Measurements from ENCODE around the gene SYNJ2BP.
"Not testable (repeated sequence)": the region's sequence is repeated elsewhere in the genome, so short reads cannot be mapped to it uniquely, and the experiment has no call there.

The SYNJ2BP gene

GRCh38 chr14:70416725-70417349, at the start of gene SYNJ2BP:
Gene SYNJ2BP, minus strand, starts transcription at chr14:70417090. Its CDS starts 127 bp downstream, at chr14:70416963.
- Histone ChIP-seq H3K79me2 (ENCODE audit: control insufficient read depth, insufficient read depth, low read length, unreplicated experiment) (peaks cover 13% of the 10 kb centered on the region), H3K27ac (ENCODE audit: low read depth, low read length) (no peak within 1 kb of the TSS), H3K36me3 (ENCODE audit: insufficient read depth, low read length) (peaks cover 3% of the 10 kb centered on the region), H3K4me1 (ENCODE audit: control insufficient read depth, insufficient read depth, low read length, unreplicated experiment) (peaks cover 10% of the 10 kb centered on the region), H3K27me3 (ENCODE audit: insufficient read depth, low read length) (no peaks in the 10 kb centered on the region), H2AFZ (ENCODE audit: low read length, unreplicated experiment) (peak within 1 kb of the TSS; percentile 100), H3K4me3 (ENCODE audit: low read depth, low read length) (peak within 1 kb of the TSS; percentile 100)

- Histone ChIP-seq H3K4me3 (ENCODE audit: low read depth, low read length) (no peak overlapping the region), H3K27ac (ENCODE audit: low read depth, low read length) (no peak overlapping the region), H3K4me1 (ENCODE audit: control insufficient read depth, insufficient read depth, low read length, unreplicated experiment) (no peaks in the 10 kb centered on the region), H3K79me2 (ENCODE audit: control insufficient read depth, insufficient read depth, low read length, unreplicated experiment) (no peaks in the 10 kb centered on the region), H3K27me3 (ENCODE audit: insufficient read depth, low read length) (no peaks in the 10 kb centered on the region), H3K36me3 (ENCODE audit: insufficient read depth, low read length) (no peaks in the 10 kb centered on the region), H2AFZ (ENCODE audit: low read length, unreplicated experiment) (no peak overlapping the region)
Measured at GRCh38 chr14:70454731-70455130, 37.8 kb upstream of the SYNJ2BP start.

- Histone ChIP-seq H3K79me2 (ENCODE audit: control insufficient read depth, insufficient read depth, low read length, unreplicated experiment) (no peaks in the 10 kb centered on the region), H3K4me1 (ENCODE audit: control insufficient read depth, insufficient read depth, low read length, unreplicated experiment) (no peaks in the 10 kb centered on the region), H2AFZ (ENCODE audit: low read length, unreplicated experiment) (no peak within 1 kb of the TSS), H3K36me3 (ENCODE audit: insufficient read depth, low read length) (no peaks in the 10 kb centered on the region), H3K27me3 (ENCODE audit: insufficient read depth, low read length) (no peaks in the 10 kb centered on the region), H3K4me3 (ENCODE audit: low read depth, low read length) (no peak within 1 kb of the TSS), H3K27ac (ENCODE audit: low read depth, low read length) (no peak within 1 kb of the TSS)
Measured at GRCh38 chr14:70451874-70452273, 35.0 kb upstream of the SYNJ2BP start, which contains the start of gene ADAM21. Gene ADAM21, plus strand, starts transcription at chr14:70452174. Its CDS starts 5,326 bp downstream, at chr14:70457500.

- Histone ChIP-seq H3K36me3 (ENCODE audit: insufficient read depth, low read length) (no peaks in the 10 kb centered on the region), H3K27me3 (ENCODE audit: insufficient read depth, low read length) (no peaks in the 10 kb centered on the region), H3K4me3 (ENCODE audit: low read depth, low read length) (no peak overlapping the region), H3K4me1 (ENCODE audit: control insufficient read depth, insufficient read depth, low read length, unreplicated experiment) (no peaks in the 10 kb centered on the region), H3K79me2 (ENCODE audit: control insufficient read depth, insufficient read depth, low read length, unreplicated experiment) (no peaks in the 10 kb centered on the region), H3K27ac (ENCODE audit: low read depth, low read length) (no peak overlapping the region), H2AFZ (ENCODE audit: low read length, unreplicated experiment) (no peak overlapping the region)
Measured at GRCh38 chr14:70448633-70449340, 31.9 kb upstream of the SYNJ2BP start.

- no peak overlapping the region for H3K4me3 ChIP-seq (ENCODE audit: low read depth, low read length)
- no peaks in the 10 kb centered on the region for H3K4me1 ChIP-seq (ENCODE audit: control insufficient read depth, insufficient read depth, low read length, unreplicated experiment)
- H3K36me3 ChIP-seq (ENCODE audit: insufficient read depth, low read length): no peaks in the 10 kb centered on the region
- H3K79me2 ChIP-seq (ENCODE audit: control insufficient read depth, insufficient read depth, low read length, unreplicated experiment): no peaks in the 10 kb centered on the region
- H2AFZ ChIP-seq (ENCODE audit: low read length, unreplicated experiment): no peak overlapping the region
- no peaks in the 10 kb centered on the region for H3K27me3 ChIP-seq (ENCODE audit: insufficient read depth, low read length)
- H3K27ac ChIP-seq (ENCODE audit: low read depth, low read length): no peak overlapping the region
Measured at GRCh38 chr14:70442750-70443149, 25.9 kb upstream of the SYNJ2BP start.

GRCh38 chr14:70441641-70442040, 24.8 kb upstream of the SYNJ2BP start:
- Histone ChIP-seq H3K36me3 (ENCODE audit: insufficient read depth, low read length) (no peaks in the 10 kb centered on the region), H3K79me2 (ENCODE audit: control insufficient read depth, insufficient read depth, low read length, unreplicated experiment) (no peaks in the 10 kb centered on the region), H2AFZ (ENCODE audit: low read length, unreplicated experiment) (no peak overlapping the region), H3K4me3 (ENCODE audit: low read depth, low read length) (no peak overlapping the region), H3K27me3 (ENCODE audit: insufficient read depth, low read length) (no peaks in the 10 kb centered on the region), H3K4me1 (ENCODE audit: control insufficient read depth, insufficient read depth, low read length, unreplicated experiment) (no peaks in the 10 kb centered on the region), H3K27ac (ENCODE audit: low read depth, low read length) (no peak overlapping the region)

- Histone ChIP-seq H3K27ac (ENCODE audit: low read depth, low read length) (no peak overlapping the region), H3K36me3 (ENCODE audit: insufficient read depth, low read length) (no peaks in the 10 kb centered on the region), H3K4me1 (ENCODE audit: control insufficient read depth, insufficient read depth, low read length, unreplicated experiment) (no peaks in the 10 kb centered on the region), H3K79me2 (ENCODE audit: control insufficient read depth, insufficient read depth, low read length, unreplicated experiment) (no peaks in the 10 kb centered on the region), H3K27me3 (ENCODE audit: insufficient read depth, low read length) (no peaks in the 10 kb centered on the region), H3K4me3 (ENCODE audit: low read depth, low read length) (no peak overlapping the region), H2AFZ (ENCODE audit: low read length, unreplicated experiment) (no peak overlapping the region)
Measured at GRCh38 chr14:70436867-70437266, 20.0 kb upstream of the SYNJ2BP start.

- H3K27ac ChIP-seq (ENCODE audit: low read depth, low read length); H3K36me3 ChIP-seq (ENCODE audit: insufficient read depth, low read length); H3K27me3 ChIP-seq (ENCODE audit: insufficient read depth, low read length); H2AFZ ChIP-seq (ENCODE audit: low read length, unreplicated experiment); H3K79me2 ChIP-seq (ENCODE audit: control insufficient read depth, insufficient read depth, low read length, unreplicated experiment); H3K4me1 ChIP-seq (ENCODE audit: control insufficient read depth, insufficient read depth, low read length, unreplicated experiment); H3K4me3 ChIP-seq (ENCODE audit: low read depth, low read length): not testable (repeated sequence)
Measured at GRCh38 chr14:70426555-70426954, 9.7 kb upstream of the SYNJ2BP start.

- no peak overlapping the region for H3K4me3 ChIP-seq (ENCODE audit: low read depth, low read length)
Measured at GRCh38 chr14:70425354-70425753, 8.5 kb upstream of the SYNJ2BP start.

GRCh38 chr14:70422538-70422937, 5.6 kb upstream of the SYNJ2BP start:
- H2AFZ ChIP-seq (ENCODE audit: low read length, unreplicated experiment): no peak overlapping the region
- H3K4me3 ChIP-seq (ENCODE audit: low read depth, low read length): no peak overlapping the region
- no peaks in the 10 kb centered on the region for H3K36me3 ChIP-seq (ENCODE audit: insufficient read depth, low read length)
- H3K27ac ChIP-seq (ENCODE audit: low read depth, low read length): no peak overlapping the region
- no peaks in the 10 kb centered on the region for H3K27me3 ChIP-seq (ENCODE audit: insufficient read depth, low read length)
- peaks cover under 1% of the 10 kb centered on the region for H3K4me1 ChIP-seq (ENCODE audit: control insufficient read depth, insufficient read depth, low read length, unreplicated experiment)
- H3K79me2 ChIP-seq (ENCODE audit: control insufficient read depth, insufficient read depth, low read length, unreplicated experiment): no peaks in the 10 kb centered on the region

More at GRCh38 chr14:70425354-70425753, 8.5 kb upstream of the SYNJ2BP start:
- H3K27ac ChIP-seq (ENCODE audit: low read depth, low read length): no peak overlapping the region
- no peak overlapping the region for H2AFZ ChIP-seq (ENCODE audit: low read length, unreplicated experiment)
- H3K36me3 ChIP-seq (ENCODE audit: insufficient read depth, low read length): no peaks in the 10 kb centered on the region
- H3K79me2 ChIP-seq (ENCODE audit: control insufficient read depth, insufficient read depth, low read length, unreplicated experiment): no peaks in the 10 kb centered on the region
- no peaks in the 10 kb centered on the region for H3K27me3 ChIP-seq (ENCODE audit: insufficient read depth, low read length)
- no peaks in the 10 kb centered on the region for H3K4me1 ChIP-seq (ENCODE audit: control insufficient read depth, insufficient read depth, low read length, unreplicated experiment)

Data from ACC112 (cell line).